Colonic mucosa (tissue), 4 donors: ENCODE measurements around the gene SCIN. TPM values are rescaled to one million over a fixed set of nuclear protein-coding genes. Genes with fewer than 3 reads are reported as not detected.

Experiments used
- DNase-seq: peaks from one replicate; pipeline ENCODE4 v3.0.0-alpha.2; 2020
- H3K27ac ChIP-seq: fragments of 200-600 bp; one replicate; pipeline ENCODE4 v1.8.0; 2021
- H3K27me3 ChIP-seq: fragments of 200-600 bp; one replicate; pipeline ENCODE4 v1.8.0; 2021
- H3K36me3 ChIP-seq: fragments of 200-600 bp; one replicate; pipeline ENCODE4 v1.8.0; 2021
- H3K4me1 ChIP-seq: fragments of 200-600 bp; one replicate; pipeline ENCODE4 v1.8.0; 2021; ENCODE audit warnings: mild to moderate bottlenecking
- H3K4me3 ChIP-seq: fragments of 200-600 bp; one replicate; pipeline ENCODE4 v1.8.0; 2021
- H3K9ac ChIP-seq, 2 donors: one replicate each; pipeline ENCODE4 v1.7.0; 2013; ENCODE audit warnings: control low read depth in 2 of 2, low read depth in 2 of 2, low read length in 2 of 2
- H3K9me3 ChIP-seq: fragments of 200-600 bp; one replicate; pipeline ENCODE4 v1.8.0; 2021
- intact Hi-C: fragments of 100-400 bp; cut with DNase I; formaldehyde crosslinking; loops from one replicate; pipeline ENCODE4 v1.14.1; 2022
- total RNA-seq, 2 donors: library from RNA; stranded (reverse); fragmentation: NEBNext Ultra II Directional in 1 of 2; extraction: Animal tissue kit (Norgen Biotek cat#: 25700) in 1 of 2; gene quantifications; one replicate each; pipeline ENCODE4 v1.2.1, GENCODE V29; 2021
- TF ChIP-seq, protein P1 (sequence below): fragments of 200-600 bp; IDR thresholded peaks from one replicate; pipeline ENCODE4 v1.8.0; 2022; ENCODE audit warnings: antibody characterized with exemption, mild to moderate bottlenecking
- donor health status: healthy.
- donor health status: DM: no; HTN: no; CAD: no.
- donor health status: DM: no; HTN: no; CAD: no.

The SCIN gene
- total RNA-seq, 2 donors from 2014 or later = 20.8 to 57.4 TPM

GRCh38 chr7:12695965-12696364, 125.4 kb downstream of the SCIN start:
- TF ChIP-seq, protein P1, sequence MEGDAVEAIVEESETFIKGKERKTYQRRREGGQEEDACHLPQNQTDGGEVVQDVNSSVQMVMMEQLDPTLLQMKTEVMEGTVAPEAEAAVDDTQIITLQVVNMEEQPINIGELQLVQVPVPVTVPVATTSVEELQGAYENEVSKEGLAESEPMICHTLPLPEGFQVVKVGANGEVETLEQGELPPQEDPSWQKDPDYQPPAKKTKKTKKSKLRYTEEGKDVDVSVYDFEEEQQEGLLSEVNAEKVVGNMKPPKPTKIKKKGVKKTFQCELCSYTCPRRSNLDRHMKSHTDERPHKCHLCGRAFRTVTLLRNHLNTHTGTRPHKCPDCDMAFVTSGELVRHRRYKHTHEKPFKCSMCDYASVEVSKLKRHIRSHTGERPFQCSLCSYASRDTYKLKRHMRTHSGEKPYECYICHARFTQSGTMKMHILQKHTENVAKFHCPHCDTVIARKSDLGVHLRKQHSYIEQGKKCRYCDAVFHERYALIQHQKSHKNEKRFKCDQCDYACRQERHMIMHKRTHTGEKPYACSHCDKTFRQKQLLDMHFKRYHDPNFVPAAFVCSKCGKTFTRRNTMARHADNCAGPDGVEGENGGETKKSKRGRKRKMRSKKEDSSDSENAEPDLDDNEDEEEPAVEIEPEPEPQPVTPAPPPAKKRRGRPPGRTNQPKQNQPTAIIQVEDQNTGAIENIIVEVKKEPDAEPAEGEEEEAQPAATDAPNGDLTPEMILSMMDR = no peak
- Histone ChIP-seq H3K27ac (no peak overlapping the region), H3K4me3 (no peak overlapping the region), H3K9me3 (no peaks in the 10 kb centered on the region), H3K36me3 (no peaks in the 10 kb centered on the region), H3K9ac (no peak overlapping the region), H3K27me3 (no peaks in the 10 kb centered on the region), H3K4me1 (no peaks in the 10 kb centered on the region)
- no peak for DNase-seq
- intact Hi-C loops = loop anchor here (10.0 kb wide), 1 partner anchor 109 kb away; no protein-coding TSS in a partner anchor

DNA sequence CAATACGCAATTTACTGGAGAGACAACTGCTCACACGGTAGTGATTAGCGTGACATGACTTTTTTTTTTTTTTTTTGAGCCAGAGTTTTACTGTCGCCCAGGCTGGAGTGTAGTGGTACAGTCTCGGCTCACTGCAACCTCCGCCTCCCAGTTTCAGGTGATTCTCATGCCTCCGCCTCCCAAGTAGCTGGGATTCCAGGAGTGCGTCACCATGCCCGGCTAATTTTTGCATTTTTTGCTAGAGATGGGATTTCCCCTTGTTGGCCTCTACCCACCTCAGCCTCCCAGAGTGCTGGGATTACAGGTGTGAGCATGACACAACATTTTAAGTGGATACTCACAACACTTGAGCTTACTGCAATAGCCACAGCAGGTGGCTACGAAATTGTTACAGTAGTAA, 128.8 kb downstream of the SCIN start:
- Histone ChIP-seq H3K27ac (no peak overlapping the region), H3K27me3 (no peaks in the 10 kb centered on the region), H3K4me3 (no peak overlapping the region), H3K4me1 (no peaks in the 10 kb centered on the region), H3K9me3 (no peaks in the 10 kb centered on the region), H3K36me3 (no peaks in the 10 kb centered on the region), H3K9ac (no peak overlapping the region)
- no peak for DNase-seq
- TF ChIP-seq, protein P1 = no peak
- intact Hi-C loops = loop anchor here (10.0 kb wide), 1 partner anchor 106 kb away; no protein-coding TSS in a partner anchor

DNA sequence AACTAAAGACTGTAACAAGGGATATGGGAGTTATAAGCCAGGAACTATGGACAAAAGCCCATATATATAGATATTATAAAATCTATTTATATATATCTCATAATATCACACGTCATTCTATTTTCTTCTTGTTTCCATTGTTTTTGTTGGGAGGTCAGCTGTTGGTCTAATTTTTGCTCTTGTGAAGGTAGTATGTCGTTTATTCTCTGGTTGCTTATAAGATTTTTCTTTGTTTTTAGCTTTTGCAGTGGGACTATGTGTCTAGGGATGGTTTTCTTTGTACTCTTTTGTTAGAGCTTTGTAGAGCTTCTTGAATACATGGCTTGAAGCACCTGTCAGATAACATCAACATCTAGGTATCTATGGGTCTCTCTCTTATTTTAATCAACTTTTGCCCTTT, 130.9 kb downstream of the SCIN start:
- no peak overlapping the region for H3K4me3 ChIP-seq
- H3K27me3 ChIP-seq = no peaks in the 10 kb centered on the region
- no peaks in the 10 kb centered on the region for H3K9me3 ChIP-seq
- H3K36me3 ChIP-seq = no peaks in the 10 kb centered on the region
- no peak for DNase-seq
- no peak overlapping the region for H3K9ac ChIP-seq
- H3K27ac ChIP-seq = no peak overlapping the region
- no peaks in the 10 kb centered on the region for H3K4me1 ChIP-seq
- intact Hi-C loops = no loop called here
- TF ChIP-seq, protein P1 = no peak

DNA sequence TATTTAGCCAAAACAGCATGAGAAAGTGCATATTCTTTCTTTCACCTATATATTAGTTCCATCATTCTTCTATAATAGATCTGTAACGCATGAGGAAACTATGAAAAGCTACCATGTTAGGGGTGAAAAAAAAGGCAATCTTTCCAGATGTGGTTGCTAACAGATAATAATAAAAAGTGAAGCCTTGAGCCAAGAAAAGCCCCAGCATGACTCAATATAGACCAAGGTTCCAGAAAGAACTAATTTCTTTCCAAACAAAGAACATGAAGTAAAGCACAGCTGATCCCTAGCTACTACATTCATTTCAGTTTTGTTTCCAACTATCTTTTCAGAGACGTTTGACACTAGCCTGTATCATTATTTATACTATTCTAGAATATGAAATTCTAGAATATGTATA, 133.4 kb downstream of the SCIN start:
- H3K36me3 ChIP-seq = no peaks in the 10 kb centered on the region
- intact Hi-C loops = no loop called here
- no peaks in the 10 kb centered on the region for H3K4me1 ChIP-seq
- no peak overlapping the region for H3K27ac ChIP-seq
- no peak for DNase-seq
- TF ChIP-seq, protein P1 = no peak
- H3K9me3 ChIP-seq = no peaks in the 10 kb centered on the region
- no peaks in the 10 kb centered on the region for H3K27me3 ChIP-seq
- no peak overlapping the region for H3K4me3 ChIP-seq
- no peak overlapping the region for H3K9ac ChIP-seq

GRCh38 chr7:12705878-12706277, 135.4 kb downstream of the SCIN start:
- Histone ChIP-seq H3K9me3 (no peaks in the 10 kb centered on the region), H3K27me3 (no peaks in the 10 kb centered on the region), H3K4me3 (no peak overlapping the region), H3K9ac (no peak overlapping the region), H3K27ac (no peak overlapping the region), H3K36me3 (no peaks in the 10 kb centered on the region), H3K4me1 (no peaks in the 10 kb centered on the region)
- intact Hi-C loops = no loop called here
- TF ChIP-seq, protein P1 = no peak
- DNase-seq = no peak
